IMR-90 (cell line): ENCODE measurements around the gene CNGB1. TPM values are rescaled to one million over a fixed set of nuclear protein-coding genes. Genes with fewer than 3 reads are reported as not detected.

Experiments used
- ATAC-seq: fragments of 200-7000 bp; cut with Tn5 transposase; 2 replicates; pipeline ENCODE4 v1.9.1; 2020; ENCODE audit warnings: low read depth, mild to moderate bottlenecking, moderate library complexity
- BruUV-seq: library from RNA; stranded (reverse); fragments of 400-500 nt; replicated peaks from 2 replicates; lab custom pipeline; 2021; lab: Mats Ljungman, UMichigan
- CTCF ChIA-PET: fragments of 300-600 bp; formaldehyde crosslinking; extraction: SDS; loops from one replicate; lab custom pipeline; 2021; ENCODE audit warnings: antibody characterized with exemption; lab: Yijun Ruan, JAX
- POLR2A ChIA-PET: fragments of 300-600 bp; sonication (Branson Sonifier 250); formaldehyde crosslinking; loops from one replicate; lab custom pipeline; 2022; ENCODE audit warnings: antibody characterized with exemption; ENCODE audit not compliant: unreplicated experiment; lab: Charles Lee
- DNase-seq: peaks from one replicate; pipeline ENCODE4 v3.0.0; 2013
- H2AFZ ChIP-seq: replicated peaks from 2 replicates; pipeline ENCODE3; 2013; ENCODE audit warnings: low read length, mild to moderate bottlenecking; ENCODE audit not compliant: poor library complexity
- H2AK5ac ChIP-seq: 2 replicates; pipeline ENCODE4 v1.6.1; 2013; ENCODE audit warnings: low read depth, low read length, inconsistent platforms
- H2AK9ac ChIP-seq: replicated peaks from 2 replicates; pipeline ENCODE3; 2013; ENCODE audit warnings: mild to moderate bottlenecking, low read depth, low read length, moderate library complexity; ENCODE audit not compliant: poor library complexity
- H2BK120ac ChIP-seq: 2 replicates; pipeline ENCODE4 v1.6.1; 2013; ENCODE audit warnings: low read depth, low read length, inconsistent platforms
- H2BK15ac ChIP-seq: 3 replicates; pipeline ENCODE4 v1.6.1; 2013; ENCODE audit warnings: low read depth, low read length, inconsistent platforms
- H2BK20ac ChIP-seq: 2 replicates; pipeline ENCODE4 v1.6.1; 2013; ENCODE audit warnings: low read depth, mild to moderate bottlenecking, inconsistent platforms, low read length, moderate library complexity
- H2BK5ac ChIP-seq: 2 replicates; pipeline ENCODE4 v1.6.1; 2013; ENCODE audit warnings: mild to moderate bottlenecking, low read depth, low read length, inconsistent platforms; ENCODE audit not compliant: poor library complexity, severe bottlenecking
- H3K14ac ChIP-seq: replicated peaks from 2 replicates; pipeline ENCODE4 v1.6.1; 2013; ENCODE audit warnings: low read depth, low read length, inconsistent platforms
- H3K18ac ChIP-seq: 2 replicates; pipeline ENCODE4 v1.6.1; 2013; ENCODE audit warnings: low read depth, low read length, control low read depth
- H3K23ac ChIP-seq: 2 replicates; pipeline ENCODE4 v1.6.1; 2013; ENCODE audit warnings: low read depth, low read length, inconsistent platforms
- H3K27ac ChIP-seq: 2 replicates; pipeline ENCODE4 v1.5.1; 2013; ENCODE audit warnings: mild to moderate bottlenecking, control low read depth, low read length; ENCODE audit not compliant: insufficient read depth
- H3K27me3 ChIP-seq: 2 replicates; pipeline ENCODE4 v1.6.1; 2013; ENCODE audit warnings: low read length; ENCODE audit not compliant: control insufficient read depth, insufficient read depth
- H3K36me3 ChIP-seq: 2 replicates; pipeline ENCODE4 v1.6.1; 2013; ENCODE audit warnings: low read length, mixed read lengths; ENCODE audit not compliant: control insufficient read depth, insufficient read depth
- H3K4ac ChIP-seq: 2 replicates; pipeline ENCODE4 v1.6.1; 2013; ENCODE audit warnings: low read depth, low read length, inconsistent platforms
- H3K4me1 ChIP-seq: 2 replicates; pipeline ENCODE4 v1.6.1; 2013; ENCODE audit warnings: low read length, mixed read lengths; ENCODE audit not compliant: control insufficient read depth, insufficient read depth
- H3K4me2 ChIP-seq: 2 replicates; pipeline ENCODE4 v1.6.1; 2013; ENCODE audit warnings: low read depth, mild to moderate bottlenecking, control low read depth, low read length, moderate library complexity
- H3K4me3 ChIP-seq: 2 replicates; pipeline ENCODE4 v1.5.1; 2013; ENCODE audit warnings: low read depth, mild to moderate bottlenecking, control low read depth, low read length, moderate library complexity; ENCODE audit not compliant: insufficient read depth
- H3K56ac ChIP-seq: 2 replicates; pipeline ENCODE4 v1.6.1; 2013; ENCODE audit warnings: low read length, inconsistent platforms; ENCODE audit not compliant: insufficient read depth; ENCODE audit errors: extremely low read depth
- H3K79me1 ChIP-seq, 2 experiments: 2 replicates each; pipeline ENCODE4 v1.6.1; 2013; ENCODE audit warnings: low read length in 2 of 2, inconsistent platforms in 1 of 2, low read depth in 1 of 2
- H3K9ac ChIP-seq: 2 replicates; pipeline ENCODE4 v1.6.1; 2013; ENCODE audit warnings: low read depth, low read length, control low read depth
- H3K9me1 ChIP-seq: 2 replicates; pipeline ENCODE4 v1.6.1; 2013; ENCODE audit warnings: low read length, inconsistent platforms; ENCODE audit not compliant: insufficient read depth
- H3K9me3 ChIP-seq: 2 replicates; pipeline ENCODE4 v1.6.1; 2013; ENCODE audit warnings: low read length; ENCODE audit not compliant: control insufficient read depth, insufficient read depth
- H4K20me1 ChIP-seq: 2 replicates; pipeline ENCODE4 v1.6.1; 2013; ENCODE audit warnings: low read length, inconsistent platforms; ENCODE audit not compliant: insufficient read depth
- H4K5ac ChIP-seq: 2 replicates; pipeline ENCODE4 v1.6.1; 2013; ENCODE audit warnings: mild to moderate bottlenecking, low read depth, low read length, control low read depth
- H4K8ac ChIP-seq, 2 experiments: 2 replicates each; pipeline ENCODE4 v1.6.1; 2013; ENCODE audit warnings: low read depth in 2 of 2, low read length in 2 of 2, control low read depth in 1 of 2, inconsistent platforms in 1 of 2
- H4K91ac ChIP-seq: 2 replicates; pipeline ENCODE4 v1.6.1; 2013; ENCODE audit warnings: low read depth, low read length, inconsistent platforms; ENCODE audit not compliant: insufficient read depth
- BHLHE40 ChIP-seq: fragments of 150-350 bp; IDR thresholded peaks from 2 replicates; pipeline ENCODE4 v1.6.1; 2016; ENCODE audit warnings: mild to moderate bottlenecking, low read depth, low read length
- RCOR1 ChIP-seq: IDR thresholded peaks from 2 replicates; pipeline ENCODE4 v1.6.1; 2012; ENCODE audit warnings: mild to moderate bottlenecking, low read length, improper control_type of control experiment; ENCODE audit not compliant: insufficient replicate concordance
- RFX5 ChIP-seq: IDR thresholded peaks from 2 replicates; pipeline ENCODE4 v1.8.0; 2012; ENCODE audit warnings: low read depth, mild to moderate bottlenecking, low read length, moderate library complexity
- SMC3 ChIP-seq: fragments of 150-350 bp; IDR thresholded peaks from 2 replicates; pipeline ENCODE4 v1.6.1; 2016; ENCODE audit warnings: low read depth, mild to moderate bottlenecking, antibody characterized with exemption, low read length, moderate library complexity
- WGBS, 2 experiments: methylation state at CpG; one replicate each; pipeline versions ENCODE4 v1.1.5 to v1.1.7; 2013; ENCODE audit warnings: missing lambda C conversion rate in 2 of 2; ENCODE audit not compliant: insufficient read length in 1 of 2; ENCODE audit errors: extremely low coverage in 2 of 2; 5-methylcytosine and 5-hydroxymethylcytosine counted together
- dilution Hi-C: fragments of 300-500 bp; cut with HindIII; formaldehyde crosslinking; loops from one replicate; pipeline ENCODE4 v1.14.3; 2018; ENCODE audit warnings: low sequenced_read_pairs; ENCODE audit not compliant: unreplicated experiment
- in situ Hi-C: fragments of 300-500 bp; cut with MboI; formaldehyde crosslinking; loops from 3 replicates; pipeline ENCODE4 v1.14.3; 2019; ENCODE audit warnings: low sequenced_read_pairs, inconsistent platforms, mixed read lengths
- intact Hi-C: fragments of 100-400 bp; cut with micrococcal nuclease; formaldehyde crosslinking; loops from 2 replicates; pipeline ENCODE4 v1.10.0; 2022
- polyA plus RNA-seq, 3 experiments: library from polyadenylated mRNA; depleted of rRNA; stranded (reverse); fragments of >200 nt; gene quantifications; 2 replicates each; pipeline ENCODE4 v1.2.3, GENCODE V29; 2012; ENCODE audit warnings: low replicate concordance in 1 of 3
- total RNA-seq: library from RNA; depleted of rRNA; stranded (reverse); fragments of >200 nt; gene quantifications from 2 replicates; pipeline ENCODE4 v1.2.3, GENCODE V29; 2012
- TF ChIP-seq, protein P1 (sequence below): fragments of 150-350 bp; IDR thresholded peaks from 2 replicates; pipeline ENCODE4 v1.6.1; 2017; ENCODE audit warnings: mild to moderate bottlenecking, antibody characterized with exemption, low read length, low read depth
- TF ChIP-seq, protein P2 (sequence below): conservative IDR thresholded peaks from 2 replicates; pipeline ENCODE4 v1.5.1; 2012; ENCODE audit warnings: mild to moderate bottlenecking, low read depth, low read length, improper control_type of control experiment

CNGB1 gene
- total and polyA plus RNA-seq, 2 of the 4 experiments (the other 2 are of a cell fraction), result not detected

DNA sequence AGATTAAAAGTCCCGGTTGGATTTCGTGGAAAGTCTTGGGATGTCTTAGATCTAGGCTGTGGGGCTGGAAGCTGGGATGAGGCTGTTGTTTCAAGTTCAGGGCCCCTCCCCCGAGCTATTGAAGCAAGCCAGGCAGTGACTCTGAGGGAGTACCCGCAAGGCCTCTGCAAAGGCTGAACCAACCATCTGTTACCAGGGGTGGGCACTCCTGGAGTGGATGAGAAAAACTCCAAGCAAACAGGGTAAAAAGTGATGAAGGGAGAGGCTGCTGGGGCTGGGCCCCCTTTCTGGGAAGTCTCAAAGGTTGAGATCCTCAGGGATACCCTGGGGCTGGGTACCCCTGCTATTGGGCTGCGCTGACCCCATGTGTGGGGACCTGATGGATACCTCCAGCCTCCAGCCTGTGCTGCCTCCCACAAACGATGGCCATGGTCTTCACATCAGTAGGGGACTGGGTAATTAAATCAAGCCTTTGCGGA is 86.2 kb downstream of the CNGB1 start:
- 100% methylated on average over 1 of the region's 7 CpGs; no CpG with 5 or more reads in 1 of the 2 experiments for WGBS, 2 experiments
- TF ChIP-seq RFX5 (no peak), SMC3 (no peak), BHLHE40 (no peak), RCOR1 (no peak)
- TF ChIP-seq, protein P1, sequence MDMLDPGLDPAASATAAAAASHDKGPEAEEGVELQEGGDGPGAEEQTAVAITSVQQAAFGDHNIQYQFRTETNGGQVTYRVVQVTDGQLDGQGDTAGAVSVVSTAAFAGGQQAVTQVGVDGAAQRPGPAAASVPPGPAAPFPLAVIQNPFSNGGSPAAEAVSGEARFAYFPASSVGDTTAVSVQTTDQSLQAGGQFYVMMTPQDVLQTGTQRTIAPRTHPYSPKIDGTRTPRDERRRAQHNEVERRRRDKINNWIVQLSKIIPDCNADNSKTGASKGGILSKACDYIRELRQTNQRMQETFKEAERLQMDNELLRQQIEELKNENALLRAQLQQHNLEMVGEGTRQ, result no peak
- TF ChIP-seq, protein P2, sequence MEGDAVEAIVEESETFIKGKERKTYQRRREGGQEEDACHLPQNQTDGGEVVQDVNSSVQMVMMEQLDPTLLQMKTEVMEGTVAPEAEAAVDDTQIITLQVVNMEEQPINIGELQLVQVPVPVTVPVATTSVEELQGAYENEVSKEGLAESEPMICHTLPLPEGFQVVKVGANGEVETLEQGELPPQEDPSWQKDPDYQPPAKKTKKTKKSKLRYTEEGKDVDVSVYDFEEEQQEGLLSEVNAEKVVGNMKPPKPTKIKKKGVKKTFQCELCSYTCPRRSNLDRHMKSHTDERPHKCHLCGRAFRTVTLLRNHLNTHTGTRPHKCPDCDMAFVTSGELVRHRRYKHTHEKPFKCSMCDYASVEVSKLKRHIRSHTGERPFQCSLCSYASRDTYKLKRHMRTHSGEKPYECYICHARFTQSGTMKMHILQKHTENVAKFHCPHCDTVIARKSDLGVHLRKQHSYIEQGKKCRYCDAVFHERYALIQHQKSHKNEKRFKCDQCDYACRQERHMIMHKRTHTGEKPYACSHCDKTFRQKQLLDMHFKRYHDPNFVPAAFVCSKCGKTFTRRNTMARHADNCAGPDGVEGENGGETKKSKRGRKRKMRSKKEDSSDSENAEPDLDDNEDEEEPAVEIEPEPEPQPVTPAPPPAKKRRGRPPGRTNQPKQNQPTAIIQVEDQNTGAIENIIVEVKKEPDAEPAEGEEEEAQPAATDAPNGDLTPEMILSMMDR, result no peak
- Histone ChIP-seq H2BK20ac (no peak overlapping the region), H3K36me3 (no peaks in the 10 kb centered on the region), H2BK15ac (no peak overlapping the region), H3K9me1 (peaks cover 1% of the 10 kb centered on the region; the same call in 1 of the 2 replicates), H4K5ac (no peak overlapping the region), H3K79me1 (no peaks in the 10 kb centered on the region), H3K14ac (no peak overlapping the region), H3K4me2 (no peak overlapping the region), H2BK120ac (no peak overlapping the region), H3K4me1 (peaks cover 3% of the 10 kb centered on the region; the same call in 1 of the 2 replicates), H3K27me3 (peaks cover 50% of the 10 kb centered on the region), H4K91ac (no peak overlapping the region), H2AK5ac (no peak overlapping the region), H3K27ac (no peak overlapping the region), H3K9ac (no peak overlapping the region), H3K4ac (no peak overlapping the region), H3K56ac (no peak overlapping the region), H2BK5ac (no peak overlapping the region), H3K9me3 (no peaks in the 10 kb centered on the region), H4K20me1 (no peaks in the 10 kb centered on the region), H2AK9ac (no peak overlapping the region), H3K18ac (no peak overlapping the region), H3K4me3 (no peak overlapping the region), H4K8ac (no peak overlapping the region), H2AFZ (no peak overlapping the region), H3K23ac (no peak overlapping the region)
- no peak for ATAC-seq
- no TSS peak for BruUV-seq
- POLR2A ChIA-PET, result no interaction called here
- intact Hi-C loops, result no loop called here
- in situ Hi-C loops, result no loop called here
- CTCF ChIA-PET, result no interaction called here
- no peak for DNase-seq
- dilution Hi-C loops, result no loop called here
